Stimulated activated CD4-positive, alpha-beta T cell treated with anti-CD3 and anti-CD28 coated beads, Interleukin-15, amount 100 ng/mL, for 1 hour (primary cell): ENCODE results near the gene SYTL3.
"Not testable (repeated sequence)": the region's sequence is repeated elsewhere in the genome, so short reads cannot be mapped to it uniquely, and the experiment has no call there.

Experiments
- DNase-seq, 2 donors: peaks; one replicate each; pipeline ENCODE4 v3.0.0-alpha.2; 2020; ENCODE audit warnings: low read depth in 1 of 2, low spot score in 1 of 2

SYTL3 gene

DNA sequence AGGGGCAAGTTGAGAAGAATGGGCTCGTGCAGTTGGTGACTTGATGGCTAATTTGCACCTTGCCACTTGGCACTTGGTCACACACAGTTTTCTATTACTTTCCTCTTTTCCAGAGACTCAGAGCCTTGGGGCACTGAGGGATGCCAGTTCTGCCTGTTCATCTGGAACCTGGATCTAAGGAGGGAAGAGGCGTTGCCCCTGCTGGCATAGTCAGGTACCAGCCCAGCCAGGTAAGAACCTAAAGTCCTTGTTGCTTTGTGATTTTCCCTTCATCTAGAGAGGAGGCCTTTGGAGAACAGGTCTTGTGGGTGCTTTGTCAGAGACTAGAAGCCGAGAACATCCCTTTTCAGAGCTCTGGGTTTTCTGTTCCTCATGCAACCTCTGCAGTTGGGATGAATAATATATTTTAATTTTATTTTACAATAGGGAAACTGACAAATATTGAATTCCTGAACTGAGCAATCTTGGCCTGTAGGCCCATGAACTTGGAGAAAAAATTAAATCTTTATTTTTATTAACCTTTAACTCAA lies 11.4 kb downstream of the SYTL3 start:
- no peak for DNase-seq

DNA sequence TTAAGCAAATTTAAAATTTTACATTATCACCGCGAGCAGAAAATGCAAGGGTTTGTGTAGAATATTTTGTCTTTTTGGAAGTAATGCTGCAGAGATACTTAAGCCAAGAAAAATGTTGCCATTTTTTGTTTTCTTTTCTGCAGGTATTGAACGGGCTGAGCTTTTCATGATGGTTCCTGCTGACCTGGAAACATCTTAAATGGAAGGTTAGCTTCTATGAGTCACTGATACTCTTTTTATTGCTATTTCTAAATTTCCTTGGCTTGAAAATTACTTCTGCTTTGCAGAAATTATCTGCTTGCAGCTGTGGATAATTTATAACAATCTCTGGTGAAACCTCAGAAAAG lies 12.7 kb downstream of the SYTL3 start:
- no peak for DNase-seq

- no peak for DNase-seq
These were observed 13.2 kb downstream of the SYTL3 start for GRCh38 chr6:158662954-158663624.

DNA sequence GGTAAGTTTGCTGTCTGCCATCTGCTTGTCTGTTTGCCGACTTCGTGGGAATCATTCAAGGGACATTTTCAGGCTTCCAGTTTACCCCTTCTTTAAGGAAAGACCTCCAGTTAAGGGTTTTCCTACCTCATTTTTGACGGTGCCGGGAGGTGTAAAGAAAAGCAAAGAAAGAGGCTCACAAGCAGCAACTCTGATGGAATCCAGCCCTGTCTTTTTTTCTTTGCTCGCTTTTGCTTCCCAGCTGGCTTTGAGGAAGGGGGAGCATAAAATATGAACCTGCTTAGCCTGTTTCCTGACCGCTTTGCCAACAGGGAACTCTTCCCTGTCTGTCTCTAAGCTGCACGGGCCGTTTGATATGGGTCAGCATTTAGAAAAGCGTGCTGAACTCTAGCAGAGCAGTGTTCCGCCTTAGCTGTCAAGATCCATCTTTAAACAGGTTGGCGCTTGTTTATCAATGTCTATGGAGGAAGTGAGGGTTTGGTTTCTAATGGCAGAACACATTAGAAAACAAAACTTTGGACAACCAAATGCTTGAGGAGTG lies 13.8 kb downstream of the SYTL3 start:
- DNase-seq, result no peak

GRCh38 chr6:158665332-158665731 lies 15.5 kb downstream of the SYTL3 start:
- no peak for DNase-seq

GRCh38 chr6:158666628-158667359 lies 16.9 kb downstream of the SYTL3 start:
- DNase-seq, result no peak

- no peak for DNase-seq
These were observed 17.6 kb downstream of the SYTL3 start for GRCh38 chr6:158667360-158667981.

- no peak for DNase-seq
These were observed 18.9 kb downstream of the SYTL3 start for GRCh38 chr6:158668707-158669103.

DNA sequence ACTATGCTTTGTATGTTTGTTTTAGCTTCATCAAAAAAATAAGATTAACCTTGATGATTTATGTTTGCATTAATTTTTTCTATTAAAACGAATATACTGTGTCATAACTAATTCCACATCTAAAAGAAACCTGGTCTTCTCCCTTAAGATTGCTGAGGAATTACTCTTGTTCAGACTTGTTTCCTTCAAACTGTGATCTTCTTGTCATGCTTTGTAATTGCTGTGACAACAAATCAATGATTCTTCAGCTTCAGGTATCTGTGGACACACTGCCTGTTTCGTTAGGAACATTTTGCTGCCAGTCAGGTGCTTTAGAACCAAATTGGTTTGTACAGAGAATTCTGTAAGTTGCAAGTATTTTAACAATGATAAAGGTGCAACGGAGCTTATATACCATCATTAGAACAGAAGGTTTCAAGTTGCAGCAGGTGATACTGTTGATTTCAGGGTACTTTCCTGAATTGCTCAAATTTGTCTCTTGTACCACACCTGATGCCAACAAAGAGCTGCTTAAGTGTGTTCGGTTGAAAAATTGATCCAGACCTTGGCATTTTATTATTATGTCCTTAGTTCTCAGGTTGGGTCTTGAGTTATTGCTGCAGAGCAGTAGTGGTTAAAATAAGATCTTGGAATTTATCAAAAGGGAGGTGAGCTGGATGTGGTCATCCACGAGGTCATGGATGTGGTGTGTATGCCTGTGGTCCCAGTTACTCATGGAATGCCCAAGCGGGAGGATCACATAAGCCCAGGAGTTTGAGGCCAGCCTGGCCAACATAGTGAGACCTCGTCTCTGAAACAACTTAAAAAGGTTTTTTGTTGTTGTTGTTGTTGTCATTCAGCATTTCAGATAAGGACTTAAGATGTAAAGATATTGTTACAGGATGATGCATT lies 19.5 kb downstream of the SYTL3 start:
- no peak for DNase-seq

DNA sequence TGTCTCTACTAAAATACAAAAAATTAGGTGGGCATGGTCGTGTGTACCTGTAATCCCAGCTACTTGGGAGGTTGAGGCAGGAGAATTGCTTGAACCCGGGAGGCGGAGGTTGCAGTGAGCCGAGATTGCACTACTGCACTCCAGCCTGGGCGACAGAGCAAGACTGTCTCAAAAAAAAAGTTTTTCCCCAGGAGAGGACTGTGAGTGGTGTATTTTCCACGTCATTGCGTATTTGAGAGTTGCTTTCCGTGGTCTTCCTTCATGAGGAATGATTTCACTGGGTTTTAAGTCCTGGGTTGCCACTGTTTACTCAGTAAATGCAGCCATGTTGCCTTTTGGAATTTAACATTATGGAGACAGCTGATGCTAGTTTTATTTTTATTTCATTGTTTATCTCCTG lies 22.3 kb downstream of the SYTL3 start:
- DNase-seq, result not testable (repeated sequence)

DNA sequence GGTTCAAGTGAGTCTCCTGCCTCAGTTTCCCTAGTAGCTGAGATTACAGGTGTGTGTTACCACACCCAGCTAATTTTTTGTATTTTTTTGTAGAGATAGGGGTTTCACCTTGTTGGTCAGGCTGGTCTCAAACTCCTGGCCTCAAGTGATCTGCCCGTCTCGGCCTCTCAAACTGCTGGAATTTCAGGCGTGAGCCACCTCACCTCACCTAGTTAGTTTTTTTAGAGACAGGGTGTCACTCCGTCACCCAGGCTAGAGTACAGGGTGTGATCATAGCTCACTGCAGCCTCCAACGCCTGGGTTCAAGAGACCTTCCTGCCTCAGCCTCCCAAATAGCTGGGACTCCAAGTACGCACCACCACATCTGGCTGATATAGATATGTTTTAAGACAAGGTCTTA lies 22.9 kb downstream of the SYTL3 start:
- no peak for DNase-seq

DNA sequence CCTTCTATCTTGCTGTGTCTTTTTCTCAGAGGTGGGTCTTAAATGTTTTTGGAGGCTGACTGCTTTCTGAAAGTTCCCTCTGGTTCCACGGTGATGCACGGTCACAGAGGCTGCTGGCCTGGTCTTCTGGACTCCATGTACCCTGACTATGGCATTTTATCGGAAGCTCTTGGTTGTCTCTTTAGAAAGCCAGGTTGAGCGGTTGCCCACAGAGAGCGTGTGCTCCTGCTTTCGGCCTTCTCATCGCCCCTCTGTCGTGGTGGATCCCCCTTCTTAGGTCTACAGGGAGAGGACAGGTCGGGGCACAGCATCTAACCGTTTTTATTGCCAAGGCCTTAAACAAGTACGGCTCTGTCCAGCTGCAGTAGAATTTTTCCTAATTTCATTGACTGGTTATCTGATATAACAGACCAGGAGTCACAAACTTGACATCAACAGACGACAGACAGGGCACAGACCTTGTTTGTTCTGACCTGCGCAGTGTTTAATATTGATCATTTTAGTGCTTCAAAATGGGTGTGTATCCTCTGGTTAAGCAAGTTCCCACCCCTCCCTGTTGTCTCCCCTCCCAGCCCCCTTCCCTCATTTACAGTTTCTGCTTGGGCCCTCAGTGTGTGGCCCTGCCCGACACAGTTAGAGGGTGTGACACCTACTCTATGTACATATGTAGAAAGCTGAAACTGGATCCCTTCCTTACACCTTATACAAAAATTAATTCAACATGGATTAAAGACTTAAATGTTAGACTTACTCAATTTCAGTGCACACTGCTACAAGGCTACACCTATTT lies 24.7 kb downstream of the SYTL3 start:
- DNase-seq, result no peak

- not testable (repeated sequence) for DNase-seq
These were observed 27.2 kb downstream of the SYTL3 start for GRCh38 chr6:158677094-158677493.

- DNase-seq, result no peak
These were observed 28.2 kb downstream of the SYTL3 start for GRCh38 chr6:158677906-158678578.

DNA sequence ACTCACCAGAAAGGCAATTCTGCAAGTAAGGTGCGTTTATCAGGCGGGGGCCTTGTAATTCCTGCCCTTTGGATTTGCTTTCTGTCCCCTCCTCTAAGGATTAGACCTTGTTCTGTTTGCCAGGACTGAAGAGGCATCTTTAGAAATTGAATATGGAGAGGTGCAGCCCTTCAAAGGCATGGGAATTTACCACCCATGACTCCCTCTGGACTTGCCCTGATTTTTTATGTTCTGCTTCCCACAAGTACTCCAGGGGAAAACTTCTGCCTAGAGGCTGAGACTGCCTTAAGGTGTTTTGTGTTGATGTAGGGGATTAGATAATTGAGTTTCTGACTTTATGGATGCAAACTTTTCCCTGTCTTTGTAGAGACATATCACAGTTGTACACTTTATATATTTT lies 30.2 kb downstream of the SYTL3 start:
- DNase-seq, result no peak

GRCh38 chr6:158680481-158680880 lies 30.6 kb downstream of the SYTL3 start:
- no peak for DNase-seq

GRCh38 chr6:158684311-158684710 lies 34.5 kb downstream of the SYTL3 start:
- no peak for DNase-seq

- DNase-seq, result no peak
These were observed 35.0 kb downstream of the SYTL3 start for GRCh38 chr6:158684745-158685324.

DNA sequence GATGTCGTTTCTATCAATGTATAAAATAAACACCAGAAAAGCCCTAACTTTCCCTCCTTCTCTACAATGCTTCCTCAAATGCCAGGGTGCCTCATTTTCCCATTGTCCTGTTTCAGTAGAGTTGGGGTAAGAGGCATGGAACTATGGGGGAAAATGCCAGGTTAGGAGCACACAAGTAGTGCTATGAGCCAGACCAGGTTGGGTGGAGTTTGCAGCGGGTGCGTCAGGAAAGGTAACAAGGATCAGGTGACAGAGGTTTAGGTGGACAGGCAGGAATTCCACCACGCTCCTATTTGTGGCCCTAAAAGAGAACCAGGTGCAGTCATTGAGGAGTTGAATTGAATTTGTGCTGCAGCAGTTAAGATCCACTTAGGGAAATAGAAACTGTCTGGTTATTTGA lies 36.5 kb downstream of the SYTL3 start:
- no peak for DNase-seq
